Body of pancreas (tissue), 4 donors: ENCODE measurements around the gene CLEC3A. TPM values are rescaled to one million over a fixed set of nuclear protein-coding genes. Genes with fewer than 3 reads are reported as not detected.

Experiments
- ATAC-seq: fragments of 150-250 bp; one replicate; pipeline ENCODE4 v1.9.1; 2016
- DNase-seq, 4 donors: peaks; one replicate each; pipeline ENCODE4 v3.0.0-alpha.2; 2019
- H3K27ac ChIP-seq, 4 donors: fragments of 200-600 bp; sonication (generic); 1 replicate in 3 of 4; 2 replicates in 1 of 4; pipeline versions ENCODE4 v1.5.1 to v1.6.1; 2016 to 2019; ENCODE audit warnings: mild to moderate bottlenecking in 1 of 4, mixed read lengths in 1 of 4, moderate library complexity in 1 of 4
- H3K27me3 ChIP-seq, 2 donors: fragments of 200-600 bp; sonication (generic); one replicate each; pipeline ENCODE4 v1.6.0; 2016; ENCODE audit warnings: mild to moderate bottlenecking in 1 of 2
- H3K36me3 ChIP-seq, 2 donors: fragments of 200-600 bp; sonication (generic); replicated peaks in 1 of 2; 2 replicates each; pipeline ENCODE4 v1.5.1; 2016; ENCODE audit warnings: low read depth in 2 of 2; ENCODE audit not compliant: insufficient read depth in 1 of 2
- H3K4me1 ChIP-seq: fragments of 200-600 bp; sonication (generic); one replicate; pipeline ENCODE4 v1.6.0; 2016
- H3K4me3 ChIP-seq, 2 donors: fragments of 200-600 bp; sonication (generic); 1 replicate in 1 of 2; 2 replicates in 1 of 2; pipeline ENCODE4 v1.5.1; 2016 to 2019
- H3K9me3 ChIP-seq, 3 donors: fragments of 200-600 bp; sonication (generic); 1 replicate in 2 of 3; 2 replicates in 1 of 3; pipeline ENCODE4 v1.5.1; 2016
- POLR2A ChIP-seq, 3 donors: fragments of 450-650 bp; IDR thresholded peaks; one replicate each; pipeline ENCODE4 v1.6.1; 2016; ENCODE audit warnings: antibody characterized with exemption in 3 of 3, mild to moderate bottlenecking in 2 of 3
- WGBS, 2 donors: methylation state at CpG; one replicate each; pipeline ENCODE4 v1.1.5; 2017; 5-methylcytosine and 5-hydroxymethylcytosine counted together
- intact Hi-C: fragments of 100-400 bp; cut with DNase I; formaldehyde crosslinking; loops from one replicate; pipeline ENCODE4 v1.15.1; 2023
- total RNA-seq, 2 donors: library from RNA; depleted of rRNA; stranded (reverse); fragments of >200 nt; gene quantifications; one replicate each; pipeline ENCODE4 v1.1.0, GENCODE V29; 2016
- TF ChIP-seq, protein P1 (sequence below), 7 experiments: fragments of 450-650 bp in 4 of 7; fragments of 200-600 bp in 3 of 7; sonication (generic) in 3 of 7; IDR thresholded peaks; one replicate each; pipeline ENCODE4 v1.5.1; 2016 to 2019; ENCODE audit warnings: antibody characterized with exemption in 7 of 7

Gene CLEC3A, protein sequence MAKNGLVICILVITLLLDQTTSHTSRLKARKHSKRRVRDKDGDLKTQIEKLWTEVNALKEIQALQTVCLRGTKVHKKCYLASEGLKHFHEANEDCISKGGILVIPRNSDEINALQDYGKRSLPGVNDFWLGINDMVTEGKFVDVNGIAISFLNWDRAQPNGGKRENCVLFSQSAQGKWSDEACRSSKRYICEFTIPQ
- total RNA-seq, result not detected

DNA sequence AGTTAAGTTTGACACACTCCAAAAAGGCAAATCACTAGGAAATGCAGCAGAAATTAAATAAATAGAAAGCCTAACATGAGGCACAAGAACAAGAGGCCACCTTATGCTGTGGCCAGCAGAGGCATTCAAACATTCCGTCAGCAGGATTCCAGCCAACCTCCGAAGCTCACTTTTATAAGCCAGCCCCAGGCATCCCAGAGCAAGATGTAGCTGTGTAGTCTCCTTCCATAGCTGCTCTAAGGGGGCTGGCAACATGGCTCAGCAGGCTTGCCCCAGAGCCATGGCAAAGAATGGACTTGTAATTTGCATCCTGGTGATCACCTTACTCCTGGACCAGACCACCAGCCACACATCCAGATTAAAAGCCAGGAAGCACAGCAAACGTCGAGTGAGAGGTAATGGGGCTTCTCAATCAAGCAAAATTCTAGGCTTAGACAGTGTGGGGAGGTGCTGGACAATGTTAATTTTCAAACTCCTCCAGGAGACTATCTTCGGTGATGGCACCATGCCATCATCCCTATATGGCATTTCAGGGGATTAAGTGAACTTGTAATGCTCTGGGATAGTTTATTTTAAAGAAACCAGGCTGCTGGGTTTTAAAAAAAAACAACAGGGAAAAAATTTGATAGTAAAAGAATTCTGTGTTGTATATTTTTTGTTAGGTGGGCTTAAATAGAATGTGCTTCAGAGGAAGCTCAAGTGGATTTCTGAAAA is at the start of gene CLEC3A:
CLEC3A (plus strand) TSS at position 202 of the 714 bp plus-strand sequence; CDS start at position 281, 79 bp downstream.
- WGBS, 2 donors, result 27 to 38% methylated on average over 5 of the region's 5 CpGs
- no peak within 1 kb of the TSS for H3K27ac ChIP-seq
- H3K9me3 ChIP-seq, result no peaks in the 10 kb centered on the region
- no peak for DNase-seq
- no peaks in the 10 kb centered on the region for H3K27me3 ChIP-seq
- no peak within 1 kb of the TSS for H3K4me3 ChIP-seq
- TF ChIP-seq, protein P1, sequence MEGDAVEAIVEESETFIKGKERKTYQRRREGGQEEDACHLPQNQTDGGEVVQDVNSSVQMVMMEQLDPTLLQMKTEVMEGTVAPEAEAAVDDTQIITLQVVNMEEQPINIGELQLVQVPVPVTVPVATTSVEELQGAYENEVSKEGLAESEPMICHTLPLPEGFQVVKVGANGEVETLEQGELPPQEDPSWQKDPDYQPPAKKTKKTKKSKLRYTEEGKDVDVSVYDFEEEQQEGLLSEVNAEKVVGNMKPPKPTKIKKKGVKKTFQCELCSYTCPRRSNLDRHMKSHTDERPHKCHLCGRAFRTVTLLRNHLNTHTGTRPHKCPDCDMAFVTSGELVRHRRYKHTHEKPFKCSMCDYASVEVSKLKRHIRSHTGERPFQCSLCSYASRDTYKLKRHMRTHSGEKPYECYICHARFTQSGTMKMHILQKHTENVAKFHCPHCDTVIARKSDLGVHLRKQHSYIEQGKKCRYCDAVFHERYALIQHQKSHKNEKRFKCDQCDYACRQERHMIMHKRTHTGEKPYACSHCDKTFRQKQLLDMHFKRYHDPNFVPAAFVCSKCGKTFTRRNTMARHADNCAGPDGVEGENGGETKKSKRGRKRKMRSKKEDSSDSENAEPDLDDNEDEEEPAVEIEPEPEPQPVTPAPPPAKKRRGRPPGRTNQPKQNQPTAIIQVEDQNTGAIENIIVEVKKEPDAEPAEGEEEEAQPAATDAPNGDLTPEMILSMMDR (IDR thresholded peaks at IDR 0.05), result no peak
- intact Hi-C loops, result no loop called here
- ATAC-seq, result no peak
- no peaks in the 10 kb centered on the region for H3K36me3 ChIP-seq
- no peaks in the 10 kb centered on the region for H3K4me1 ChIP-seq

DNA sequence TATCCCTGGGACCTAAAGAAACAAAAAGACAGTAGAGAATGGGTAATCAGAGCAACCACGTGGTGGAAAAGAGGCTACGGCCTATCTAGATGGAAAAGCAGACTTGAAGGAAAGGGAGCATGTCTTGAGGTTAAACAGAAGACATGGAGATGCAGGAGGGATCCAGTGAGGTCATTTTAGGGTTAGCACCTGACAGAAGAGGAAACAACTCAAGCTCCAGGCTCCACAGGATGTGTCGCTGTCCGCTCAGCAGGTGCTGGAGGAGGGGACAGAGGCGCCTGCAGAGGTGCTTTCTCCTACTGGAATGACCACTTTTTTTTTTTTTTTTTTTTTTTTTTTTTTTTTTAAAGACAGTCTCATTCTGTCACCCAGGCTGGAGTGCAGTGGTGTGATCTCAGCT is 47.5 kb upstream of the CLEC3A start:
- H3K9me3 ChIP-seq, result no peaks in the 10 kb centered on the region
- ATAC-seq (no peak), DNase-seq (no peak)
- H3K36me3 ChIP-seq, result no peaks in the 10 kb centered on the region
- H3K27ac ChIP-seq, result no peak overlapping the region
- H3K4me3 ChIP-seq, result no peak overlapping the region
- no peak for TF ChIP-seq POLR2A (IDR thresholded peaks at IDR 0.05)
- TF ChIP-seq, protein P1 (IDR thresholded peaks at IDR 0.05), result no peak
- no peaks in the 10 kb centered on the region for H3K4me1 ChIP-seq
- intact Hi-C loops, result no loop called here
- 54 to 73% methylated on average over 5 of the region's 5 CpGs for WGBS, 2 donors
- H3K27me3 ChIP-seq, result no peaks in the 10 kb centered on the region

DNA sequence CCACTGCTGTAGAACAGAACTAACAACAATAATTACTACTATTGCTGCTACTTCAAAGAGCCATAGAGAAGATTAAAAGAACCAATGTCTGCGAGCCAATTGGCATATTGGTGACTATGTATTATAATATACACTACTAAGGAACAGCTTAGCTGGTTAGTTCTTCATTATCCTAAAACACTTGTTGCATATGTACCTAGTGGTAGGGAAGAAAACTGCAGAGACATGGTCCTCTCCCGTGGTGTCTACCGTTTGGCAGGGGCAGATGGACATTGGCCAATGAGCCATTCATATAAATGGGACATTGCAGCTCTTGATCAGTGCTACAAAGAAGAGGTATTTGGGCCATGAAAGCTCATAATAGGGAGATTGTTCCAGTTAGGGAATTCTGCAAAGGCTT is 46.4 kb upstream of the CLEC3A start:
- ATAC-seq (no peak), DNase-seq (no peak)
- WGBS, 2 donors, result 28 to 57% methylated on average over 3 of the region's 3 CpGs
- Histone ChIP-seq H3K27ac (no peak overlapping the region), H3K36me3 (no peaks in the 10 kb centered on the region), H3K4me1 (no peaks in the 10 kb centered on the region), H3K27me3 (no peaks in the 10 kb centered on the region), H3K4me3 (no peak overlapping the region), H3K9me3 (no peaks in the 10 kb centered on the region)
- intact Hi-C loops, result no loop called here
- TF ChIP-seq, protein P1 (IDR thresholded peaks at IDR 0.05), result no peak
- no peak for TF ChIP-seq POLR2A (IDR thresholded peaks at IDR 0.05)

DNA sequence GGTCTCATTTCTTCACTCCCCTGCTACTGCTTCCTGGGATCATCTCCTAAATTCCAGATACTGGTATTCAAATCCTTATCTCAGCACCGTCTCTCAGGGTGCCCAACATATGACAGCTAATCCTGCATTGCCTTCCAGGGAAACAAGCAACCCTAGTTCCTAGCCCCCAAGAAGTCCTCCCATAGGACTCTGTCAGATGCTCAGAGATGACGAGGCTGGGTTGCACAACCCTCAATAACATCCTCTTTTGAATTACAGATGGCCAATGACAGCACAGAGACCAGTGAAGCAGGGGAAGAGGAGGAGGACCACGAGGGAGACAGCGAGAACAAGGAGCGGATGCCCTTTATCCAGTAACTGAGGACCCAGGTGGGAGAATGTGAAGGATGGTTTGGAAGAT is 45.0 kb upstream of the CLEC3A start:
- no peak overlapping the region for H3K4me3 ChIP-seq
- intact Hi-C loops, result no loop called here
- H3K27me3 ChIP-seq, result no peaks in the 10 kb centered on the region
- ATAC-seq (no peak), DNase-seq (no peak)
- H3K36me3 ChIP-seq, result no peaks in the 10 kb centered on the region
- no peak for TF ChIP-seq POLR2A (IDR thresholded peaks at IDR 0.05)
- TF ChIP-seq, protein P1 (IDR thresholded peaks at IDR 0.05), result no peak
- no peak overlapping the region for H3K27ac ChIP-seq
- no peaks in the 10 kb centered on the region for H3K4me1 ChIP-seq
- 51 to 54% methylated on average over 5 of the region's 5 CpGs for WGBS, 2 donors
- no peaks in the 10 kb centered on the region for H3K9me3 ChIP-seq

DNA sequence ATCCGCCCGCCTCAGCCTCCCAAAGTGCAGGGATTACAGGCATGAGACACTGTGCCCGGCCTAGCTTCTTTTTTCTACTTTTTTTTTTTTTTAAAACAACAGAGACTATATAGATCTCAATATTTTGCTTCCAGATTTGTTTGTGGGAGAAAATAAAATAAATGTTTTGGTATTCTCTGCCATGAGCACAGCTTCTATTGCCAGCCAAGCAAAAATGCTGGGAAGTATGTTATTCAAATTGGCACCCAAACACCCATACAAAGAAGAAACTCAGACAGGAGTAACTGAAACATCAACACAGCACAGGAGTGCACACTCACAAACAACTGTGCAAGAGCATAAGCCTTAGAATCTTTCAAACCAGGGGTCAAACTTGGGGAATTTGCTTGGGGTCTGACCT is 37.2 kb upstream of the CLEC3A start:
- Histone ChIP-seq H3K27ac (no peak overlapping the region), H3K4me1 (no peaks in the 10 kb centered on the region), H3K9me3 (no peaks in the 10 kb centered on the region), H3K27me3 (peaks cover 0 to 4% of the 10 kb centered on the region in 2 donors), H3K36me3 (no peaks in the 10 kb centered on the region), H3K4me3 (no peak overlapping the region)
- intact Hi-C loops, result no loop called here
- WGBS, 2 donors, result 74 to 82% methylated on average over 3 of the region's 3 CpGs
- ATAC-seq (no peak), DNase-seq (no peak)
- TF ChIP-seq, protein P1 (IDR thresholded peaks at IDR 0.05), result no peak
- TF ChIP-seq POLR2A (IDR thresholded peaks at IDR 0.05), result no peak
